GM18520 (cell line): ENCODE results near the gene PDYN.

ENCODE experiments used
- ATAC-seq: cut with Tn5 transposase; IDR thresholded peaks from one replicate; pipeline ENCODE4 v1.9.1; 2021; ENCODE audit not compliant: unreplicated experiment

PDYN gene

DNA sequence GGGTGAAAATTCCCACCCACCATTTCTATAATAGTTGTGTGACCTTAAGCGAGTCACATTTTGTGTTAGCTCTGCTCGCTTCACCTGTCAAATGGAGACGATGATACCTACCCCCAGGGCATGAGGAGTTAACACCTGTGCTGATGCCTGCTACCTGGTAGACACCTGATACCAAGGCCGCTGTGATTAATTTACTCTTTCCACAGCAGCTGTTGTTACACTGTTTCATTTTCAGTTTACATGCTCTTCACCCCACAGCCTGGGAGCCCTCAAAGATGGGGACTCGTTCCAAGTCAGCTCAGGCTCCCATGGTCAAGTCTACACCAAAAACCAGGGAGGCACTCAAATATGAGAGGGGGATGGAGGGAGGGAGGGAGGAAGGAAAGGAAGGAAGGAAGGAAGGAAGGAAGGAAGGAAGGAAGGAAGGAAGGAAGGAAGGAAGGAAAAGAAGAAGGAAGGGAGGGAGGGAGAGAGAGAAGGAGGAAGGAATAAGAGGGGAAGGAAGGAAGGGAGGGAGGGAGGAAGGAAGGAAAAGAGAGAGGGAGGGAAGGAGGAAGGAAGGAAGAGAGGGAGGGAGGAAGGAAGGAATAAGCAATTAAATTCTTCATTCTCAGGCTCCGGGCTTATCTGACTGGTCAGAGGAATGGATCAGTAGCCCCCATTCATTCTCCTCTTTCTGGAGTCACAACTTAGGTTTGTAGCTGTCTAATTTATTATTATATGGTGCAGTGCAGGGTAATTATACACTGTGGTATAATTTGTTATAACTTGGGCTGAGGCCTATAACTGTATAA is 40.9 kb downstream of the PDYN start:
- no peak for ATAC-seq

DNA sequence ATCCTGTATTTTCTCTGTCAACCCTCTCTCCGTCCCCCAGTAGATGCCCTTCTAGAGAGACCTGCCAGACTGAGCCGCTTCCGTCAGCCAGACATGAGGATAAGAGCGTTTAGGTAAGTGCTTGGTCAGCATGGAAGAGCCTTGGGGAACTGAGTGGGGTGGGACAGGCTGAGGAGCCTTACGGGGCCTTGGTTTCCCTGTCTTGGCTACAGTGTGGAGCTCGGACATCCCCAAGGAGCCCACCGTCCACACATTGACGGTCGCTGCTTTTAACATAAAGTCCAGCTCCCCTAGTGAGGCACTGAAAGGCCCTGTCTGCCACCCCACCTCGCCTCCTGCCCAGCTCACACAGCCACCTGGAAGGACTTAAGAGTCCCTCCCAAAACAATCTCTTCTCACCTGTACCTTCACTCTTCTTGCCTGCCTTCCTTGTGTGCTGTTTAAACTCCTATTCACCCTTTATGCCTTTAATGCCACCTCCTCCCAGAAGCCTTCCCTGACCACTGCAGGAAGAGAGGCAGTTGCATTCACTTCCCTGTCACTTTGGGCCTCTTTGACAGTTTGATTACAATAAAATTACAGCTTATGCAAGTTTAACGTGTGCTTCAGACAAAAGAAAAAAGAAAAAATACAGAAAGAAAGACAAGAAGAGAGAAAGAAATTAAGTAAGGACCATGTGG is 42.3 kb downstream of the PDYN start:
- no peak for ATAC-seq

DNA sequence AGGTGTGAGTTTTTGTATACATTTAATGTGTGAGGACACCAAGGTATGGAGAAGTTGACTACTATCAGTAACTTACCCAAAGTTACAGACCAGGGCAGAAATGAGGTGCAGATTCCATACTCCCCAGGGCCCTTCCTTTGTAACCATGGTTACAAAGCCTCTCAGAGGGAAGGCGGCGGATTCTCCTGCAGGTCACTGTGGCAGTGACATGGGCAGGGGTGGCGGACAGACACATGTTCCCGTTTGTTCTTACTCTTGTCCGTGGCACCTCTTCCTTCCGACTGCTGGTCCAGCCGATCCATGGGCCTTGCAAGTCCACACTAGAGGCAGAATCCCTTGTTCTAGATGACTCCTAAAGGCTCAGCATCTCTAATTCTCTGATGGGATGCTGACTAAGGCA is 43.0 kb downstream of the PDYN start:
- no peak for ATAC-seq

DNA sequence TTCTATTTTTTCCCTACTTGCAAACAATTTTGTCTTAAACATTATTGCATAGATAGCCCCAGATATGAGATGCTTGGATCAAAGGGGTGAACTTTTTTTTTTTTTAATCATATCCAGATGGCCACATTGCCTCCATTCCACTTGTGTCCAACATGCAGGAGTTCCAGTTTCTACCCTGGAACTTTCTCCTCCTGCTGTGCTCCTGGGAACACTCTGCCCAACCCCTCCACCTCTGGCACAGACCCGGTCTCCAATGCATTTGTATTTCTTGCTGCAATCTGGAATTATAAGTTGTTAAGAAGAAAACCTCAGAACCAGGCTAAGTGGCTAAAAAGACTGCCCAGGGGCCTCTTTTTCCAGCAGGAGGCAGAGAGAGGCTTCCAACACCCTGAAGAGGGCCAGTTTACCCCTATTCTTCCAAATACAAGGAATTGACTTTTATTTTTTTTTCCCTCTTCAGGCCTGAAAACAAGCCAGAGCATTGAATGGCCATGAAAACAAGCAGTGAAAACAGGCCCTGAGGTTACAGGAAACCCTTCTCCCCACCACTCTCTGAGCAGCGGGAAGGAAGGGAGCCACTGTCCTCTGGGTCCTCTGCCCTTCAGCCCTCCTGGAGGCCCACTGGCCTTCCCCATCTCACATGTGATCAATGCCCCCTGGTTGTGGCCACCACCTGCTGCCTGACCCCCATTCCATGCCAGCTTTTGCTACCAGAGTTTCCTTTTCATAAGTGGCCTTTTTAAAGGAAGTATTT is 44.3 kb downstream of the PDYN start:
- no peak for ATAC-seq

DNA sequence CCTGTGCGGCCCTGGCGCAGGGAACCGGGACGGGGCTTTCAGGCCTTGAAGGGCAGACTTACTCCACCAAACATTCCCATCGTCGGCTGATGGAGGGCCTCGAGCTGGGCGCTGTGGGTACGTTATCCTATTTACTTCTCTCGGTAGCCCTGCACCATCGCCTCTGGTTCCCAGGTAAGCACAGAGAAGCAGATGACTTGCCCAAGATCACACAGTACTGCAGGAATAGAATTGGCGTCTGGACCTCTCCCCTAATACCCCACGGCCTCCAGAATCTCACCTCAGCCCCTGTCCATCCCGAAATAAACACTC is 46.4 kb downstream of the PDYN start:
- ATAC-seq: no peak

DNA sequence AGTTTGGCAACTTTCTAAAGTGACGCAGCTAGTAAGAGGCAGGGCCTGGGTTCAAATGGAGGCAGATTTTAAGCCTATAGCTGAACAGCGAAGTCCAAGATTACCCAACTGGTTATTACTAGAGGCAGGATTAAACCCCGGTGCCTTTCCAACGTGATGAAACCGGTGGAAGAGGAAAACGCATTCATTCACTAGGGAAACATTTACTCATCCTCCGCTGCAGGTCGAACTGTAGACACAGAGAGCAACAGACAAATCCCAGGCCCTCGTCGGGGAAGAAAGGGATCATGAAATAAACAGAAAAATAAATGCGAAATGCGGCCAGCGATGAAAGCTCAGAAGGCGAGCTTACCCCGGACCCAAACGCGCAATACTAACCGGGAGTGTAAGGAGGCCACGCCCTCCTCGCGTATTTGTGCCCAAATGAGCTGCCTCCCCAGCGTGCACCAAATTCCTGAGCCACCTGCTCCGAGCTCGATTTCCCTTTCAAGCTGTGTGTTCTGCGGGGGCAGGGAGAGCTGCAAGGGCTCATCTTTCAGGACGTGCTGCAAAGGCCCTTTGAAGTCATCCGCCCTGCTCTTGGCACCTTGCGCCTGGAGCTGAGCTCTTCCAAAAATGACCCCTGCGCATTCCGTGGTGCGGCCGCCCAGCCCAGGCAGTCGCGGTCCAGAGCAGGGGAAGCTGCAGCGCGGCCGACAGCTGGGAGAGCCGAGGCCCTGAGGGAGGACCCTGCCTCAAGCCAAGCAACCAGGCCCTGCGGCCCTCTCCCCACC is 46.9 kb downstream of the PDYN start:
- no peak for ATAC-seq

DNA sequence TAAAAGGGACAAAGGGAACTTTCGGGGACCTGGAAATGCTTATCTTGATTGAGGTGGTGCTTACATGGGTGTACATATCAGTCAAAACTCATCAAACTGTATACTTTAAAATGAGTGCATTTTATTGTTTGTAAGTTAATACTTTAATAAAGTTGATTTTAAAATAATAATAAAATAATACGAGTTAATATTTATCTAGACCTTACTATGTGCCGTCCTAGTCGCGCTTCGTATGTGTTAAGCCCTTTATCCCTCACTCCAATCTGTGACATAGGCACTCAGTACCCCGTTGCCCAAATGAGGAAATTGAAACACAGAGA is 47.5 kb downstream of the PDYN start:
- ATAC-seq: no peak

DNA sequence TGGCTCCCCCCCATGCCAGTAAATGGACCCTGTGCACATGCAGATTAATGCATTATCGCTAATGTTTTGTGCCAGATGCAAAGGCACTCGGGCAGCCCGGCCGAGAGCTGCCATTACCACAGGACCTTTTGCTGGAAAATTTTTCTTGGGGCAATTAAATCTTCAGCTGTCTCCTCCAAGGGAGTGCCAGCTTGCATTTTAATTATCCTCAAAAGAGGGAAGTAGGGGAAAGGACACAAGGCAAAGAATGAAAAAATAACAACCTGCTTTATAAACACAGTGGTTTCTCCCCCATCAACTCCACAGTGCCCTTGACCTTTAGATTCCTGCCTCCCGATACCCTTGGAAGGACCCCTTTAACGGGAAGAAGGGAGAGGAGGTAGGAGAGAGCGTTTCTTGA is 48.2 kb downstream of the PDYN start:
- ATAC-seq: no peak

DNA sequence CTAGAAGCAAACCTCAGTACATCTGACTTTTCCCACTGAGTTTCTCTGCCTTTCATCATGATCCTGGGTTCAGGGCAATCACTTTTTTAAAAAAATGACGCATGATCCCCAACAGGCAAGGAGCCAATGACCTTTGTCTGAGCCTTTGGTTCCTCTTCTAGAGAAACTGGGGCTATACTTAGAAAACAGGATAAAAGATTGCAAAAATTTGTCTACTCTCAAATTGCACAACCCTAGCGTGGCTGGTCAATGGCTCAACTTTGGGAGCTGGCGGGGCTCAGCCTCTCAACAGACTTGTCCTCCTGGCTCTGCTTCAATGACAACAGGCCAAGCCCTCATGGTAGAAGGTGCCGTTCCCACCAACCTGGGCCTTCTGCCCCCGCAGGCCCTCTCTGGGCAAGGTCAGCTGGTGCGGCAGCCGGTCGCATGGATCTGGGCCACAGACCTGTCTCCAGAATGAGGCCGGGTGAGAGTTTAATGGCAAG is 48.7 kb downstream of the PDYN start:
- ATAC-seq: no peak

DNA sequence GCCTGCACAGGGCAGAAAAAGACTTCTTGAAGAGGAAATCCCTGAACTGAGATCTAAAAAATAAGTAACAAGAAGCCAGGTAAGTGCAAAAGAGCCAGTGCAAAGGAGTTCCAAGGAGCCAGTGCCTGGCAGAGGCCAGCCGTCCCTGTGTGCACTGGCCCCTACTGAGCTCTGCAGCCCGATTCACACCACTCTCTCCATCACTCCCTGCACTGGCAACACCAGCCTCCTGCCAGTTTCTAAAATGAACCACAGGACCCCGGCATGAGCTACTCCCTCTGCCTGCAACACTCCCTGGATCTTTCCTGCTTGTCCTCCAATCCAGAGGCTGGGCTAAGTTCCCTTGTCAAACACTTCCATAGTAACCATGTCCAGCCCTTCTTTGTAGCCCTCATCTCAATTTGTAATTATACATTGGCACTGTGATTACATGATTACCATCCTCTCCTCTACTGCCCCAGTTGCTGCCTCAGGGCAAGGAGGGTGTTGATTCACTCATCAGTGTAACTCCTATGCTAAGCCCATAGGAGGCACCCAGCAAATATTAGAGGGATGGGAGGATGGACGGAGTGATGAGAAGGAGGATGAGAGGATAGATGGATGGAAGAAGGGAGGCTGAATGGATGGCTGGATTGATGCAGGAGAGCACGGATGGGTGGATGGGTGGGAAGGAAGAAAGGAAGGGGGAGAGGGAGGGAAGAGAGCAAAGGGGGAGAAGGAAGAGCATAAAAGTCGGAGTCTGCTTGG is 49.3 kb downstream of the PDYN start:
- no peak for ATAC-seq

DNA sequence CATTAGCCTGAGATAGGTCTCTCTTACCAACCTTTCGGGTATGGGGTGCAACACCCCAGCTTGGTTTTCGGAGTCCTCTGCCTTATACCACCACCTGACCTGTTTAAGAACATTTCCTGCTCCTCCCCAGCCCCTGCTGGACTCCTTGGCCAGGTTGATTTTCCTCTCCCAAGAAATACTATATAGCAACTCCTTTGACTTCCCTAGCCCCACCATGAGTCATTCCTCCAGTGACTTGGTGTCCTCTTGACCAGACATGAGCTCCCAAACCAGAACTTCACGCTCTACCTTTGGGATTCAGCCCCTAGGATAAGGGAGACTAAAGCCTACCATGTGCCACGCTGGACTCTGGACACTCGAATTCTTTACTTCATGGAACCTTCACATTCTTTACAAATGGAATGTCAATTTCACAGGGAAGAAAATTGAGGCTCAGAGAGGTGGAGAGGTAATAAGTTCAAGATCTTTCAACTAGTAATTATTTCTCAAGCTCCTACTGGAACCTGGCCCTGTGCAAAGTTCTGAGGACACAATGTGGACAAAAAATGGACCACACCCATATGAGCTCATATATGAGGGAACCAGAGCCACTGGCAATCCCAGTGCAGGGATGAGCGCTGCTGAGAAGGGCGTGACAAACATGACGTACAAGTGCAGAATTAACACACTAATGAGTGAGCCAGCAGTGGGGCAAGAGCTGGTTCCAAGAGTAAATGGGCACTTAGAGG is 50.4 kb downstream of the PDYN start:
- no peak for ATAC-seq

DNA sequence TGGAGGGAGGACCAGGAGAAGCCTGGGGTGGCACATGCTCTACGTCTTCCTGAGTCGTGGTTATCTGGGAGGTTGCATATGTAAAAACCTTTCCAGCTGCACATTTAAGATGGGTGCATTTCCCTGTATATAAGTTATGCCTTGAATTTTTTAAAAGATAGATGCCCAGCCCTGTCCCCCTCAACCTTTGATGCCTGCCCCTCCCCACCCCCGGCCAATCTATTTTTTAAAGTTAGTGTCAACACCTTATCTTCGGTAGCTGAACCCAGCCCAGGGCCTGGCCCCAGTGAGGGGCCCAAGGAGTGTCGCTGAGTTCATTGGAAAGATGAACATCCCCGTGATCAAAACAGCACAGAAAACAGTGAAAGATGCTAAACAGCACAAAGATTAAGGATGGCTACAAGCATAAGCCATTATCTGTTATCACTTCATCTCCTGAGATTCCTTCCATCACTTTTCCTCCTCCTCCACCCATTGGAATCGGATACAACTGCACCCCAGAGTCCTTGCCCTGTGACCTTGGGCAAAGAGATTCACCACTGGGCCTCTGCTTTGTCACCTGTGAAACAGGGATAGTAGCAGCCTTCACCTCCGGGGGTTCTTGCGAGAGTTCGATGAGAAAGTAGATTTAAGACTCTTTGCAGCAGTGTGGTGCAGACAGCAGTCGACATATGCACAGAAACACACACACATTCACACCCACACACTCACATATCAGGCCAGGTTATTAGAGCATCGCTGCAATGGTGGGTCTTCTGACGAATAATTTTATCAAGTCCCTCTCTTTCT is 51.2 kb downstream of the PDYN start:
- ATAC-seq: no peak

DNA sequence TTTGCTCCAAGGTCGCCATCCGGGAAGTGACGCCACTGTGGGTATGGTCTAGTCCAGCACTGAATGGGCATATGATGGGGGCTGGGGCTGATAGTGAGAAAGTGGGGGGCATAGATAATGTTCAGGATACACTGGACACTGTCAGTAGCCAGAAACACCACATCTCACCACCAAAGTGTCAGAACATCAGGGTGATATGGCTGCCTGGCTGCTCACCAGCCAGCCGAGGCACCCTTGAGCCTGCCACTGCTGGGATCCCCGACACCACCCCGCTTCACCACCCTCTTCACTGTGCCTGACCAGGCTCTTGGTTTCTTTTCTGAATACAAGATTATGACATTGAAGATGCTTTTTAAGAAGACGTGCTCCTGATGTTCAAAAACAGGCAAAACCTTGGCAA is 51.8 kb downstream of the PDYN start:
- ATAC-seq: no peak

DNA sequence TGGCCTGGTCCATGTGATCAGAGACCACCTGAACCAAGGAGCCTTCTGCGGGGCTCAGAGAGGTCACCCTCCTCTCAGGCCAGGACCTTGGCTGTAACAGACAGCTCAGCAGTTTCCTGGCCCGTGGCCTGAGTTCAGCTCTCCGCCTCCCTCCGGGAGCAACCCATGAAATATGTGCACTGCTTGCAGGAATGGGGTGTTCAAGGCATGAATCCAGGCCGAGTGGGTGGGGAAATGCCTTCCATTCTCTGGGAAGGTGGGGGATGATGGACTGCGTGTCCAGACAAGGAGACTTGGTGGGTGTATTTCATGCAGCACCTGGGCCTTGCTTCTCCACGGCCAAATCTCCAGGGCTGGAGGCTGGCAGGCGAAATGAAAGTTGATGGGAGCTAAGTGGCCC is 52.6 kb downstream of the PDYN start:
- ATAC-seq: no peak

DNA sequence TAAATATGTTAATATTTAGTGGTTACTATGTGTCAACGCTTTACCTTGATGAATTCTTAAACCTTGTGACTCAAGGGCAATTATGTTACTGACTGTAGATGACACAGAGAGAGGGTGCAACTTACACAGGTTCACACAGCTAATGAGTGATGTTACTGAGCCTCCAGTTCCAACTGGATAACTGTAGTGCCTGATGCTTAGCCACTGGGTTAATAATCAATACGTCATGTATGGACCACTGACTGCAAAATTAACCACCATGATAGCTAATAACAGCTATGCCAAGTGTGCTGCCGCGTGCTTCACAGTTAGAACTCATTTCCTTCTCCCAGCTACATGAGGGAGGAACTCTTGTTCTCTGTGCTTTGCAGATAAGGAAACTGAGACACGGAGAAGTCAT is 53.3 kb downstream of the PDYN start:
- no peak for ATAC-seq

DNA sequence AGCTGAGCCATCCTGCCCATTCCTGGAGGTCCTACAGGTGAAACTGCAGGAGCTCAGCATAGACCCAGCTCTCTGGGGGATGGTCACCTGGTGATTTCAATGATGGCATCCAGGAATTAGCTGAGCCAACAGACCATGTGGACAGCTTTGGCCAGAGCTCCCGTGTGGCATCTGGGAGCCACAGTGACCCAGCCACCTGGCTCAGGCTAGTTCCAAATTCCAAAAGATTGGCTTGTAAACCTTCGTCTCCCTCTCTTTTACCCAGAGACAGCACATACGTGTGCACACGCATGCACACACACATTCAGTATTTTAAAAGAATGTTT is 54.6 kb downstream of the PDYN start:
- ATAC-seq: no peak

DNA sequence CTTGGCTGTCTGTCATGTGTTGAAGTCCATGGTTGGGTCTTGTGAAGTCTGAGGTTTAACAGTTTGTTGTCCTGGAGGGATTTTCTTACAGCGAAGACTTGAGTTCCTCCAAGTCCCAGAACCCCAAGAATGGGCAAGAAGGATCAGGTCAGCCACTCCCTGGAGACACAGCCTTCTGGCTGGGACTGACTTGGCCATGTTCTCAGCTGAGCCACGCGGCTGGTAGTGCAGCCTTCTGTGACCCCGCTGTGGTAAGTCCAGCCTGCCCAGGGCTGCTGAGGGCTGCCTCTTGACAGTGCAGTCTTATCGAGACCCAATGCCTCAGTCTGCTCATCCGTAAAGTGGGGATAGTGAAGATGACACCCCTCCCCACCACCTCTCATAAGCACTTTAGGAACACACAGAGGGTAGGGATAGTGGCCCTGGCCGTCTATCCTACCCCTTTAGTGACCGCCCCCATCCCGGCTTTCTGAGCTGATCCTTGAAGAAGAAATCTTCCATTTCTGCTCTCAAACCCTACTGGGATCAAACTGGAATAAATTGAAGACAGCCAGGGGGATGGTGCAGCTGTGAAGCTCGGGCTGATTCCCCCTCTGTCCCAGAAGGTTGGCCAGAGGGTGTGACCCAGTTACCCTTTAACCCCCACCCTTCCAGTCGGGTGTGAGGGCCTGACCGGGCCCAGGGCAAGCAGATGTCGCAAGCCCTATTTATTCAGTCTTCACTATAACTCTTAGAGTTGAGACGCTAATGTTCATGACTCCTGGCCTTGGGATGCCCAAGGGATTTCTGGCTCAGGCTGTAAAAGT is 55.2 kb downstream of the PDYN start:
- ATAC-seq: no peak

DNA sequence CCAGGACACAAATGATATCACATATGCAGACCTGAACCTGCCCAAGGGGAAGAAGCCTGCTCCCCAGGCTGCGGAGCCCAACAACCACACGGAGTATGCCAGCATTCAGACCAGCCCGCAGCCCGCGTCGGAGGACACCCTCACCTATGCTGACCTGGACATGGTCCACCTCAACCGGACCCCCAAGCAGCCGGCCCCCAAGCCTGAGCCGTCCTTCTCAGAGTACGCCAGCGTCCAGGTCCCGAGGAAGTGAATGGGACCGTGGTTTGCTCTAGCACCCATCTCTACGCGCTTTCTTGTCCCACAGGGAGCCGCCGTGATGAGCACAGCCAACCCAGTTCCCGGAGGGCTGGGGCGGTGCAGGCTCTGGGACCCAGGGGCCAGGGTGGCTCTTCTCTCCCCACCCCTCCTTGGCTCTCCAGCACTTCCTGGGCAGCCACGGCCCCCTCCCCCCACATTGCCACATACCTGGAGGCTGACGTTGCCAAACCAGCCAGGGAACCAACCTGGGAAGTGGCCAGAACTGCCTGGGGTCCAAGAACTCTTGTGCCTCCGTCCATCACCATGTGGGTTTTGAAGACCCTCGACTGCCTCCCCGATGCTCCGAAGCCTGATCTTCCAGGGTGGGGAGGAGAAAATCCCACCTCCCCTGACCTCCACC is 56.4 kb downstream of the PDYN start:
- no peak for ATAC-seq
